CD4-positive, alpha-beta T cell (primary cell): ENCODE data around the gene PKD2L1. TPM values are rescaled to one million over a fixed set of nuclear protein-coding genes. Genes with fewer than 3 reads are reported as not detected.
A peak's percentile ranks its signal among the peaks of the same experiment; 100 is the strongest.
"Not testable (repeated sequence)": the region's sequence is repeated elsewhere in the genome, so short reads cannot be mapped to it uniquely, and the experiment has no call there.

Experiments
- ATAC-seq: fragments of 200-7000 bp; cut with Tn5 transposase; one replicate; pipeline ENCODE4 v1.10.0; 2022; ENCODE audit warnings: mild to moderate bottlenecking; ENCODE audit not compliant: poor library complexity
- CTCF ChIA-PET: fragments of 350-600 bp; sonication (Branson Sonifier 250); formaldehyde crosslinking; loops from one replicate; lab custom pipeline; 2021; ENCODE audit warnings: antibody characterized with exemption, inconsistent platforms; lab: Charles Lee
- POLR2A ChIA-PET: fragments of 350-600 bp; sonication (Branson Sonifier 250); formaldehyde crosslinking; loops from one replicate; lab custom pipeline; 2021; ENCODE audit warnings: antibody characterized with exemption, inconsistent platforms; lab: Charles Lee
- DNase-seq, 14 experiments: peaks; one replicate each; pipeline ENCODE4 v3.0.0-alpha.2; 2013 to 2020; ENCODE audit warnings: mixed read lengths in 2 of 14
- H3K27ac ChIP-seq, 2 donors: one replicate each; pipeline versions ENCODE4 v1.5.1 to v1.7.0; 2013; ENCODE audit warnings: low read length in 2 of 2, low read depth in 1 of 2, mild to moderate bottlenecking in 1 of 2
- H3K27me3 ChIP-seq, 2 experiments: 1 replicate in 1 of 2; 2 replicates in 1 of 2; pipeline versions ENCODE4 v1.6.1 to v1.7.0; 2013; ENCODE audit warnings: low read length in 2 of 2, control low read depth in 1 of 2, mild to moderate bottlenecking in 1 of 2, moderate library complexity in 1 of 2; ENCODE audit not compliant: insufficient read depth in 2 of 2, control insufficient read depth in 1 of 2
- H3K36me3 ChIP-seq: one replicate; pipeline ENCODE4 v1.6.1; 2013; ENCODE audit warnings: low read length, control low read depth; ENCODE audit not compliant: insufficient read depth
- H3K4me1 ChIP-seq: one replicate; pipeline ENCODE4 v1.6.1; 2013; ENCODE audit warnings: low read length, control low read depth; ENCODE audit not compliant: insufficient read depth
- H3K4me3 ChIP-seq: one replicate; pipeline ENCODE4 v1.5.1; 2013; ENCODE audit warnings: mild to moderate bottlenecking, low read length, moderate library complexity
- H3K9me3 ChIP-seq, 2 experiments: 1 replicate in 1 of 2; 2 replicates in 1 of 2; pipeline versions ENCODE4 v1.6.1 to v1.7.0; 2013; ENCODE audit warnings: low read length in 2 of 2, mild to moderate bottlenecking in 2 of 2, control low read depth in 1 of 2, moderate library complexity in 1 of 2; ENCODE audit not compliant: control insufficient read depth in 1 of 2, insufficient read depth in 1 of 2
- H3K27ac Mint-ChIP-seq: one replicate; pipeline ENCODE4 v1.8.0; 2020; ENCODE audit warnings: mixed read lengths
- H3K27me3 Mint-ChIP-seq: one replicate; pipeline ENCODE4 v1.8.0; 2021; ENCODE audit warnings: mixed read lengths
- H3K36me3 Mint-ChIP-seq: one replicate; pipeline ENCODE4 v1.8.0; 2021; ENCODE audit warnings: low read depth, mixed read lengths
- H3K4me1 Mint-ChIP-seq: one replicate; pipeline ENCODE4 v1.8.0; 2021; ENCODE audit warnings: low read depth, mixed read lengths
- H3K4me3 Mint-ChIP-seq: one replicate; pipeline ENCODE4 v1.8.0; 2020; ENCODE audit warnings: mild to moderate bottlenecking, mixed read lengths
- H3K9me3 Mint-ChIP-seq: one replicate; pipeline ENCODE4 v1.8.0; 2020; ENCODE audit warnings: mixed read lengths
- CTCF ChIP-seq: fragments of 200-600 bp; IDR thresholded peaks from one replicate; pipeline ENCODE4 v1.8.0; 2022; ENCODE audit warnings: antibody characterized with exemption, mild to moderate bottlenecking
- intact Hi-C, 2 experiments: fragments of 100-400 bp; cut with DNase I in 1 of 2; cut with micrococcal nuclease in 1 of 2; formaldehyde crosslinking; loops; one replicate each; pipeline versions ENCODE4 v1.15.1 to v1.9.0; 2023 to 2025; cut with DNase I, micrococcal nuclease
- total RNA-seq, 174 experiments: library from RNA in 2 of 174; stranded (reverse) in 2 of 174; gene quantifications; one replicate each; pipeline ENCODE4 v1.2.3 and lab custom pipeline; 2021 to 2026

Gene PKD2L1
- total RNA-seq, 2 experiments from 2014 or later: not detected

GRCh38 chr10:100297242-100297641 is 32.8 kb downstream of the PKD2L1 start:
- no peak for ATAC-seq
- H3K4me1 Mint-ChIP-seq: no peaks in the 10 kb centered on the region
- no peak overlapping the region for H3K27ac Mint-ChIP-seq
- H3K4me3 ChIP-seq: no peak overlapping the region
- ChIA-PET CTCF (no interaction called here), POLR2A (no interaction called here)
- H3K4me1 ChIP-seq: no peaks in the 10 kb centered on the region
- intact Hi-C loops: no loop called here
- no peak overlapping the region for H3K27ac ChIP-seq
- no peaks in the 10 kb centered on the region for H3K9me3 Mint-ChIP-seq
- peaks cover 7 to 9% of the 10 kb centered on the region in 2 experiments for H3K27me3 ChIP-seq
- H3K9me3 ChIP-seq: no peaks in the 10 kb centered on the region
- H3K36me3 Mint-ChIP-seq: no peaks in the 10 kb centered on the region
- TF ChIP-seq CTCF: no peak
- H3K36me3 ChIP-seq: no peaks in the 10 kb centered on the region
- H3K4me3 Mint-ChIP-seq: no peak overlapping the region
- H3K27me3 Mint-ChIP-seq: peaks cover 65% of the 10 kb centered on the region
- DNase-seq: no peak

GRCh38 chr10:100293066-100293465 is 37.0 kb downstream of the PKD2L1 start:
- H3K27me3 Mint-ChIP-seq: peaks cover 42% of the 10 kb centered on the region

GRCh38 chr10:100292300-100292699 is 37.7 kb downstream of the PKD2L1 start:
- CTCF ChIA-PET, H3K36me3 ChIP-seq, H3K4me1 Mint-ChIP-seq, H3K4me3 ChIP-seq, intact Hi-C loops, H3K36me3 Mint-ChIP-seq, H3K27ac Mint-ChIP-seq, H3K9me3 ChIP-seq, H3K27ac ChIP-seq, H3K27me3 ChIP-seq, H3K4me3 Mint-ChIP-seq, H3K4me1 ChIP-seq, DNase-seq, POLR2A ChIA-PET, H3K9me3 Mint-ChIP-seq, ATAC-seq: not testable (repeated sequence)
- H3K27me3 Mint-ChIP-seq: peaks cover 38% of the 10 kb centered on the region

More at GRCh38 chr10:100293066-100293465, 37.0 kb downstream of the PKD2L1 start:
- Histone ChIP-seq H3K27me3 (peaks cover 3 to 9% of the 10 kb centered on the region in 2 experiments), H3K4me3 (no peak overlapping the region), H3K4me1 (no peaks in the 10 kb centered on the region), H3K36me3 (no peaks in the 10 kb centered on the region), H3K27ac (no peak overlapping the region), H3K9me3 (no peaks in the 10 kb centered on the region)
- no peak for TF ChIP-seq CTCF
- Mint-ChIP-seq H3K4me1 (no peaks in the 10 kb centered on the region), H3K27ac (no peak overlapping the region), H3K9me3 (no peaks in the 10 kb centered on the region), H3K36me3 (no peaks in the 10 kb centered on the region), H3K4me3 (no peak overlapping the region)
- CTCF ChIA-PET: no interaction called here
- DNase-seq (no peak), ATAC-seq (no peak)
- POLR2A ChIA-PET: no interaction called here
- intact Hi-C loops: no loop called here

GRCh38 chr10:100291356-100291755 is 38.7 kb downstream of the PKD2L1 start:
- no peaks in the 10 kb centered on the region for H3K9me3 ChIP-seq
- H3K27ac ChIP-seq: no peak overlapping the region
- peaks cover 13% of the 10 kb centered on the region for H3K4me1 Mint-ChIP-seq
- H3K36me3 ChIP-seq: no peaks in the 10 kb centered on the region
- no peak overlapping the region for H3K27ac Mint-ChIP-seq
- ChIA-PET CTCF (no interaction called here), POLR2A (no interaction called here)
- H3K4me3 ChIP-seq: no peak overlapping the region
- DNase-seq: peak in 1 of 14 experiments; percentile 34
- no peak for TF ChIP-seq CTCF
- peaks cover 8% of the 10 kb centered on the region for H3K36me3 Mint-ChIP-seq
- H3K4me3 Mint-ChIP-seq: no peak overlapping the region
- ATAC-seq: no peak
- no peaks in the 10 kb centered on the region for H3K9me3 Mint-ChIP-seq
- H3K27me3 Mint-ChIP-seq: peaks cover 30% of the 10 kb centered on the region
- H3K4me1 ChIP-seq: peaks cover 8% of the 10 kb centered on the region
- peaks cover 0 to 4% of the 10 kb centered on the region in 2 experiments for H3K27me3 ChIP-seq
- intact Hi-C loops: no loop called here
